ENCODE measurements around the gene SLC37A3. TPM values are rescaled to one million over a fixed set of nuclear protein-coding genes. Genes with fewer than 3 reads are reported as not detected.

SLC37A3 gene
- polyA plus RNA-seq, 2 of the 4 experiments (the other 2 are of a cell fraction): 26.9 to 53.2 TPM

GRCh38 chr7:140358412-140359051 lies 39.8 kb downstream of the SLC37A3 start:
- H3K27ac ChIP-seq: no peak overlapping the region
- H3K4me1 ChIP-seq: no peaks in the 10 kb centered on the region
- H3K9me3 ChIP-seq: no peaks in the 10 kb centered on the region
- no peak overlapping the region for H3K4me2 ChIP-seq
- no peak overlapping the region for H3K4me3 ChIP-seq
- CTCF ChIA-PET: interaction anchor here (0.6 kb wide), 1 partner anchor 308 kb away, joined by 3 read pairs; no protein-coding TSS in a partner anchor
- TF ChIP-seq HOXB5 (CRISPR knock-in tag; IDR thresholded peaks at IDR 0.05) (no peak), JUNB (IDR thresholded peaks at IDR 0.05) (no peak), ZFP36 (IDR thresholded peaks at IDR 0.05; ENCODE audit: borderline replicate concordance, partially characterized antibody) (no peak), MYC (IDR thresholded peaks at IDR 0.05; ENCODE audit: borderline replicate concordance, low read length) (no peak), FOSB (CRISPR knock-in tag; IDR thresholded peaks at IDR 0.05) (no peak), CHD4 (IDR thresholded peaks at IDR 0.05; ENCODE audit: borderline replicate concordance) (no peak), E2F6 (IDR thresholded peaks at IDR 0.05; ENCODE audit: borderline replicate concordance, low read depth) (no peak)
- POLR2A ChIA-PET: no interaction called here
- DNase-seq (ENCODE audit: low read depth in 1 of 2, low spot score in 1 of 2): no peak
- no peak for FAIRE-seq
- no peak for ATAC-seq
- 90% methylated on average over 10 of the region's 10 CpGs for WGBS (ENCODE audit: missing lambda C conversion rate)

GRCh38 chr7:140358024-140358411 lies 40.3 kb downstream of the SLC37A3 start:
- no peak overlapping the region for H3K27ac ChIP-seq
- 91% methylated on average over 3 of the region's 3 CpGs for WGBS (ENCODE audit: missing lambda C conversion rate)
- no peak for FAIRE-seq
- DNase-seq (ENCODE audit: low read depth in 1 of 2, low spot score in 1 of 2): no peak
- no peaks in the 10 kb centered on the region for H3K9me3 ChIP-seq
- TF ChIP-seq FOXS1 (CRISPR knock-in tag; IDR thresholded peaks at IDR 0.05) (no peak), ZFP36 (IDR thresholded peaks at IDR 0.05; ENCODE audit: borderline replicate concordance, partially characterized antibody) (no peak), CHD4 (IDR thresholded peaks at IDR 0.05; ENCODE audit: borderline replicate concordance) (no peak), E2F6 (IDR thresholded peaks at IDR 0.05; ENCODE audit: borderline replicate concordance, low read depth) (no peak), HOXA7 (CRISPR knock-in tag; IDR thresholded peaks at IDR 0.05) (no peak), CBX8 (IDR thresholded peaks at IDR 0.05) (no peak), JUN (IDR thresholded peaks at IDR 0.05) (no peak), ESRRA (IDR thresholded peaks at IDR 0.05; ENCODE audit: borderline replicate concordance, low read length) (no peak)
- ChIA-PET CTCF (interaction anchor here (1.2 kb wide), 1 partner anchor 41 kb away, joined by 3 read pairs; no protein-coding TSS in a partner anchor), POLR2A (no interaction called here)
- ATAC-seq: no peak
- H3K4me2 ChIP-seq: no peak overlapping the region
- no peaks in the 10 kb centered on the region for H3K4me1 ChIP-seq
- no peak overlapping the region for H3K4me3 ChIP-seq

- no peak for ATAC-seq
- Histone ChIP-seq H3K4me2 (no peak overlapping the region), H3K27ac (no peak overlapping the region), H3K9me3 (no peaks in the 10 kb centered on the region), H3K4me1 (no peaks in the 10 kb centered on the region), H3K4me3 (no peak overlapping the region)
- TF ChIP-seq CEBPB (IDR thresholded peaks at IDR 0.05) (no peak), JUN (IDR thresholded peaks at IDR 0.05) (no peak), MAX (IDR thresholded peaks at IDR 0.05) (no peak), ESRRA (IDR thresholded peaks at IDR 0.05; ENCODE audit: borderline replicate concordance, low read length) (no peak)
- POLR2A ChIA-PET: no interaction called here
- CTCF ChIA-PET: no interaction called here
- FAIRE-seq: no peak
- 91% methylated on average over 5 of the region's 5 CpGs for WGBS (ENCODE audit: missing lambda C conversion rate)
- no peak for DNase-seq (ENCODE audit: low read depth in 1 of 2, low spot score in 1 of 2)
These were observed 48.3 kb downstream of the SLC37A3 start for GRCh38 chr7:140350056-140350455.

- no peak for TF ChIP-seq CBX2 (IDR thresholded peaks at IDR 0.05; ENCODE audit: borderline replicate concordance, low read depth)
- no peak for TF ChIP-seq TP53 (CRISPR knock-in tag; IDR thresholded peaks at IDR 0.05)
- H3K4me2 ChIP-seq: no peak overlapping the region
- ATAC-seq: no peak
- H3K4me1 ChIP-seq: no peaks in the 10 kb centered on the region
- H3K4me3 ChIP-seq: no peak overlapping the region
- 86% methylated on average over 8 of the region's 8 CpGs for WGBS (ENCODE audit: missing lambda C conversion rate)
- ChIA-PET POLR2A (no interaction called here), CTCF (interaction anchor here (0.6 kb wide), 1 partner anchor 226 kb away, joined by 5 read pairs; no protein-coding TSS in a partner anchor)
- DNase-seq (ENCODE audit: low read depth in 1 of 2, low spot score in 1 of 2): no peak
- FAIRE-seq: no peak
- H3K9me3 ChIP-seq: no peaks in the 10 kb centered on the region
- H3K27ac ChIP-seq: no peak overlapping the region
These were observed 49.1 kb downstream of the SLC37A3 start for GRCh38 chr7:140349144-140349771.
